OCI-LY3 (cell line): ENCODE data around the gene SIPA1.

ENCODE experiments used
- EZH2phosphoT487 ChIP-seq: fragments of 200-600 bp; shearing (Covaris generic); IDR thresholded peaks from 2 replicates; pipeline ENCODE4 v1.6.1; 2018; ENCODE audit warnings: antibody characterized with exemption, mixed run types, low read depth
- TF ChIP-seq, protein P1 (sequence below): fragments of 200-600, 300-600 bp; sonication (generic); IDR thresholded peaks from 2 replicates; pipeline ENCODE4 v1.5.1; 2014; ENCODE audit warnings: antibody characterized with exemption, low read length, low read depth

DNA sequence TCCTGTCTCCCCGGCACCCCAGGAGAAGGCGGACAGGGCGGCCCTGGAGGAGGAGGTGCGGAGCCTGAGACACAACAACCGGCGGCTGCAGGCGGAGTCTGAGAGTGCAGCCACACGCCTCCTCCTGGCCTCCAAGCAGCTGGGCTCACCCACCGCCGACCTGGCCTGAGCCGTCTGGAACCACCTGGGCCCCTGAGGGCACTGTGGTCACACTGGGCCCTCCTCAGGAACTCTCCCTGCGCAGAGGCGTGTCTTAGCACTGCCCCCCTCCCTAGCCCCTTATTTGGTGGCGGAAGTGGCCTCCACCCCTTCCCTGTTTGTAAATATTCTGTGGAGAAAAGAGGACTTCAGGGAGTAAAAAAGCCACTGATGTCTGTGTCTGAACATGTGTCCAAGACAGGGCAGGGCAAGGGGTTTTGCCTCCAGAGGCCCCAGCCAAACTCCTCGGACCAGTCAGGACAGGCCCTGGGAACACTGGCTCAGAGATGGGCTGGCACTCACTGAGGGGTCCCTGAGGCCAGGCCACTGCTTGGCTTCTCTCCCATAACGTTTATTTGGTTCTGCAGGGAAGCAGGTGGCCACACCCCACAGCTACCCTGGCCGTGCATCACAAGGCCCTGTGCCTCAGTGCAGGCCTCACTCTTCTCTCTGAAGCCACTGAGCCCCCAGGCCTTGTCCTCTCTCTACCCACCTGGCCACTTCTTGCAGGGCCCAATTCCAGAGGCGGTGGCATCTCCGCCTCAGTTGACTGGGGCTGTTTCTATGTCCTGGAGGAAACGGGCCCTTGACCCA lies 12.8 kb downstream of the SIPA1 start:
- TF ChIP-seq, protein P1, sequence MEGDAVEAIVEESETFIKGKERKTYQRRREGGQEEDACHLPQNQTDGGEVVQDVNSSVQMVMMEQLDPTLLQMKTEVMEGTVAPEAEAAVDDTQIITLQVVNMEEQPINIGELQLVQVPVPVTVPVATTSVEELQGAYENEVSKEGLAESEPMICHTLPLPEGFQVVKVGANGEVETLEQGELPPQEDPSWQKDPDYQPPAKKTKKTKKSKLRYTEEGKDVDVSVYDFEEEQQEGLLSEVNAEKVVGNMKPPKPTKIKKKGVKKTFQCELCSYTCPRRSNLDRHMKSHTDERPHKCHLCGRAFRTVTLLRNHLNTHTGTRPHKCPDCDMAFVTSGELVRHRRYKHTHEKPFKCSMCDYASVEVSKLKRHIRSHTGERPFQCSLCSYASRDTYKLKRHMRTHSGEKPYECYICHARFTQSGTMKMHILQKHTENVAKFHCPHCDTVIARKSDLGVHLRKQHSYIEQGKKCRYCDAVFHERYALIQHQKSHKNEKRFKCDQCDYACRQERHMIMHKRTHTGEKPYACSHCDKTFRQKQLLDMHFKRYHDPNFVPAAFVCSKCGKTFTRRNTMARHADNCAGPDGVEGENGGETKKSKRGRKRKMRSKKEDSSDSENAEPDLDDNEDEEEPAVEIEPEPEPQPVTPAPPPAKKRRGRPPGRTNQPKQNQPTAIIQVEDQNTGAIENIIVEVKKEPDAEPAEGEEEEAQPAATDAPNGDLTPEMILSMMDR: no peak
- no peak for TF ChIP-seq EZH2phosphoT487
